GM19395 (cell line): ENCODE data around the gene SLC22A25.
"Not testable (repeated sequence)": the region's sequence is repeated elsewhere in the genome, so short reads cannot be mapped to it uniquely, and the experiment has no call there.

Experiments
- ATAC-seq: cut with Tn5 transposase; IDR thresholded peaks from one replicate; pipeline ENCODE4 v1.9.1; 2021; ENCODE audit warnings: mild to moderate bottlenecking, moderate library complexity; ENCODE audit not compliant: unreplicated experiment

The SLC22A25 gene

GRCh38 chr11:63235471-63236461 lies 7.6 kb downstream of the SLC22A25 start:
- ATAC-seq = not testable (repeated sequence)

- no peak for ATAC-seq
Observed at GRCh38 chr11:63229815-63230214, 13.6 kb downstream of the SLC22A25 start.

GRCh38 chr11:63227521-63228107 lies 15.8 kb downstream of the SLC22A25 start:
- ATAC-seq = no peak

- no peak for ATAC-seq
Observed at GRCh38 chr11:63226488-63227114, 16.8 kb downstream of the SLC22A25 start.

- ATAC-seq = no peak
Observed at GRCh38 chr11:63214093-63214492, 29.3 kb downstream of the SLC22A25 start.

GRCh38 chr11:63212742-63213141 lies 30.7 kb downstream of the SLC22A25 start:
- ATAC-seq = no peak

GRCh38 chr11:63210111-63210510 lies 33.3 kb downstream of the SLC22A25 start:
- no peak for ATAC-seq
